Coronary artery (tissue), 2 donors: ENCODE data around the gene RPL18A.

ENCODE experiments used
- DNase-seq: peaks from one replicate; pipeline ENCODE4 v3.0.0-alpha.2; 2017; ENCODE audit warnings: low spot score
- H3K27ac ChIP-seq, 2 donors: fragments of 200-600 bp; sonication (generic); one replicate each; pipeline ENCODE4 v1.5.1; 2016 to 2019
- H3K4me3 ChIP-seq: fragments of 200-600 bp; sonication (generic); 2 replicates; pipeline ENCODE4 v1.5.1; 2016; ENCODE audit warnings: mild to moderate bottlenecking, moderate library complexity
- CTCF ChIP-seq: fragments of 200-600 bp; sonication (generic); IDR thresholded peaks from one replicate; pipeline ENCODE4 v1.5.1; 2019; ENCODE audit warnings: antibody characterized with exemption

The RPL18A gene

DNA sequence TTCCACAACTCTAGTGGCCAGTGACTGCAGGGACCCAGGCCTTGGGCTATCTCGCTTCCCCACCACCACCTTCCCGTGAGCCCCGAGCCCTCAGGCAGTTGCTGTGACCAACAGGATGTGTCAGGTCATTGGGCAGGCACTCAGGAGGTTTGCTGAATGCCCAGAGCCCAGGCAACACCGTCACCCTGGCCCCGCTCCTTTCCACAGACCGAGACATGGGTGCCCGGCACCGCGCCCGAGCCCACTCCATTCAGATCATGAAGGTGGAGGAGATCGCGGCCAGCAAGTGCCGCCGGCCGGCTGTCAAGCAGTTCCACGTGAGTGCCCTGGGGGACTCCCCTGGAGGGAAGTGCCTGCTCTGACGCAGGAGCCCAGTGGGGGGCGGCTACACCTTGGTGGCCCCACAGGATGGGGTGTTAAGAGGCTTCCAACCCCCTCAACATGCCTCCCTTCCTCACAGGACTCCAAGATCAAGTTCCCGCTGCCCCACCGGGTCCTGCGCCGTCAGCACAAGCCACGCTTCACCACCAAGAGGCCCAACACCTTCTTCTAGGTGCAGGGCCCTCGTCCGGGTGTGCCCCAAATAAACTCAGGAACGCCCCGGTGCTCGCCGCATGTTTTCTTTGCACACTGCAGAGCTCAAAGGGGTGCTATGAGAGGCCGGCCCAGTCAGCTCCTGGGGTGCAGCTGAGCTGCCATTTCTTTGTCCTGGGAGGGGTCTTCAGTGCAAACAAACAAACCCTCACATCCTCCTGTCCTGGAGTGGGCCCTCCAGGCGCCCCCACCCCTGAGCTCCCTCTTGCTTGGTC, 3.2 kb downstream of the RPL18A start:
- Histone ChIP-seq H3K4me3 (no peak overlapping the region), H3K27ac (no peak overlapping the region)
- no peak for DNase-seq
- no peak for TF ChIP-seq CTCF

GRCh38 chr19:17863520-17864182, 3.9 kb downstream of the RPL18A start:
- DNase-seq: no peak
- Histone ChIP-seq H3K27ac (no peak overlapping the region), H3K4me3 (no peak overlapping the region)
- no peak for TF ChIP-seq CTCF

DNA sequence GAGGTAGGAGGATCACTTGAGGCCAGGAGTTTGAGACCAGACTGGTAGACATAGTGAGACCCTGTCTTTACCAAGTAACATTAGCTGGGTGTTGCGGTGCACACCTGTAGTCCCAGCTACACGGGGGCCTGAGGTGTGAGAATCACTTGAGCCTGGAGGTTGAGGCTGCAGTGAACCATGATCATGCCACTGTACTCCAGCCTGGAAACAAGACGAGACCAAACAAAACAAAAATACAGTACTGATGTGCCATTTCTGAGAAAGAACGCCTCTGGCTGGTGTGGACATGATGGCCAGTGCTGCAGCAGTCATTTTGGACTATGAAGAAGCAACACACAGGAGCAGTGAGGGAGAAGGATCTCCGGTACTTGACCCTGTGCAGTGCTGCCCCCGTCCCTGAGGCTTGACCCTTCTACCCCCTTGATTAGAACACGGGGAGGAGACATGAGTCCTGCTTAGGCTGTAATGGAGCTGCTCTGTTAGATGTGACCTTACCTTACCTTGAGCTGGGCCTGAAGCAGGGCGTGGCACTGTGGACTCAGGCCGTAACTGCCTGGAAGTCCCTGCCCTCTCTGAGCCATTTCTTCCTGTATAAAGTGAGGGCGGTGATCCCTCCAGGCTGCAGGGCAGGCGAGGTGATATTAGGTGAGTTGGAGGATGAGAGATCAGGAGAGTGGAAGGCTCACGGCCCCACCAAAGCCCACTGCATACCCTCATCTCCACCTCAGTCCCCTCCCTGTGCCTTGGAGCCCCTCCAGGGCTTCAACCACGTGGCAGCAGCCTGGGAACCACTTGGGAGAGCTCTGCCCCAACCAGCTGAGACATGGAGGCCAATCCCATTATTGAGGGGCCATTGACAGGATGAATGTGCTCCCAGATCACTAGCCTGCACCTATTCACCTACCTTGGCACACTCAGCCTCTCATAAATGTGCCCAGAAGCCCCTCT, 5.9 kb downstream of the RPL18A start:
- TF ChIP-seq CTCF: no peak
- no peak overlapping the region for H3K4me3 ChIP-seq
- no peak for DNase-seq
- H3K27ac ChIP-seq: no peak overlapping the region

DNA sequence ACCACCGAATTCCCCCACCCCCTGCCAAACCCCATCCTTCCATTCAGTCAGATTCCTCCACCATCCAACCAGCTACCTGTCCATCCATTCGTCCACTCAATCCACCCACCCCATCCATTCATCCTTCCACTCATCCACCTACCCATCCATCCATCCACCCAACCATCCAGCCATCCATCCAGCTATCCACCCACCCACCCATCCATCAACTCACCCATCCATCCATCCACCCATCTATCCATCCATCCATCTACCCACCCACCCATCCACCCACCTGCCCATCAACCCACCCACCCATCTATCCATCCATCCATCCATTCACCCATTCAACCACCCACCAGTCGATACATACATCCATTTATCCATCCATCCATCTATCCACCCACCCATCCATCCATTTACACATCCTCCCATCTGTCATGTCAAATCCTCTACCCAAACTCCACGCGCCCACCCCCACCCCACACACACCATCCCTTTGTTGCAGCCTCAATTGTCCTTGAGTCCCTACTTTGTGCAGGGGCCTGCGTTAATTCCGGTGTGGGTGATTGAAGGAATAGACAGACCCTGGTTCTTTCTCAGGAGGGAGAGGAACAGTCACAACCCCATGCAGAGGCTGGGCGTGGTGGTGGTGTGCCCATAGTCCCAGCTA, 6.7 kb downstream of the RPL18A start:
- Histone ChIP-seq H3K27ac (no peak overlapping the region), H3K4me3 (no peak overlapping the region)
- no peak for TF ChIP-seq CTCF
- no peak for DNase-seq

- Histone ChIP-seq H3K4me3 (no peak overlapping the region), H3K27ac (no peak overlapping the region)
- DNase-seq: no peak
- no peak for TF ChIP-seq CTCF
Measured at GRCh38 chr19:17866964-17867486, 7.3 kb downstream of the RPL18A start.

GRCh38 chr19:17868669-17869068, 9.0 kb downstream of the RPL18A start:
- DNase-seq: no peak
- no peak overlapping the region for H3K4me3 ChIP-seq
- no peak overlapping the region for H3K27ac ChIP-seq
- TF ChIP-seq CTCF: no peak
